ENCODE measurements around the gene RNF208. TPM values are rescaled to one million over a fixed set of nuclear protein-coding genes. Genes with fewer than 3 reads are reported as not detected.

Gene RNF208
- polyA plus RNA-seq, 1 of the 3 experiments (the other 2 are of a cell fraction): 2.7 TPM

- TF ChIP-seq USF1 (IDR thresholded peaks at IDR 0.05; ENCODE audit: borderline replicate concordance, low read depth): no peak
- TF ChIP-seq YY1 (IDR thresholded peaks at IDR 0.05; ENCODE audit: low read depth): no peak
- no peak for TF ChIP-seq JUND (IDR thresholded peaks at IDR 0.05)
- TF ChIP-seq REST (IDR thresholded peaks at IDR 0.05; ENCODE audit: low read depth, low read length): no peak
- TF ChIP-seq EP300 (IDR thresholded peaks at IDR 0.05; ENCODE audit: borderline replicate concordance in 1 of 2, low read depth in 1 of 2, low read length in 1 of 2): no peak
- no peak for TF ChIP-seq NRF1 (IDR thresholded peaks at IDR 0.05; ENCODE audit: low read depth, low read length)
- no peak for TF ChIP-seq MXI1 (IDR thresholded peaks at IDR 0.05; ENCODE audit: low read depth, low read length)
- no peak for TF ChIP-seq GATA2 (CRISPR knock-in tag; IDR thresholded peaks at IDR 0.05)
- TF ChIP-seq RAD21 (IDR thresholded peaks at IDR 0.05; ENCODE audit: low read length): no peak
- TF ChIP-seq RFX5 (IDR thresholded peaks at IDR 0.05; ENCODE audit: low read length): no peak
- no peak for TF ChIP-seq NFIC (IDR thresholded peaks at IDR 0.05; ENCODE audit: borderline replicate concordance)
Measured at GRCh38 chr9:137193771-137194170, 28.3 kb downstream of the RNF208 start (continued).

- no peak for TF ChIP-seq RXRA (IDR thresholded peaks at IDR 0.05; ENCODE audit: borderline replicate concordance, low read depth)
- H3K4me2 ChIP-seq: no peak overlapping the region
- WGBS (ENCODE audit: low lambda C conversion rate): 100% methylated on average over 1 of the region's 2 CpGs
- ChIA-PET POLR2A (interaction anchor here (0.5 to 1.4 kb wide), 3 partner anchors 8 to 70 kb away, joined by 3 to 5 read pairs (median 3); partner anchors contain the start of genes GRIN1 and TPRN), CTCF (interaction anchor here (1.2 to 3.1 kb wide), 4 partner anchors 21 to 44 kb away, joined by 3 to 11 read pairs (median 6); partner anchors contain the start of gene RNF224)
- H3K9me3 ChIP-seq: no peaks in the 10 kb centered on the region
- peaks cover 3 to 21% of the 10 kb centered on the region in 2 experiments for H3K36me3 ChIP-seq (replicated peaks in 1 of 2; ENCODE audit: control insufficient read depth in 1 of 2, insufficient read depth in 2 of 2, low read length in 1 of 2)
- no peak overlapping the region for H3K27ac ChIP-seq (ENCODE audit: low read depth in 2 of 2, low read length in 1 of 2)
- H4K20me1 ChIP-seq (ENCODE audit: insufficient read depth): peaks cover 57% of the 10 kb centered on the region
- H3K9me2 ChIP-seq: no peaks in the 10 kb centered on the region
- no peak overlapping the region for H2AFZ ChIP-seq (ENCODE audit: low read depth)
- no peak overlapping the region for H3K4me3 ChIP-seq (ENCODE audit: low read depth in 2 of 2, low read length in 1 of 2)
- H3K79me2 ChIP-seq (ENCODE audit: insufficient read depth): peaks cover 65% of the 10 kb centered on the region
- H3K4me1 ChIP-seq (ENCODE audit: control insufficient read depth in 1 of 2, insufficient read depth in 2 of 2, low read depth in 1 of 2, low read length in 1 of 2): peaks cover 6 to 17% of the 10 kb centered on the region in 2 experiments; a peak in 3 of 4 replicates
- peaks cover 16% of the 10 kb centered on the region for H3F3A ChIP-seq (replicated peaks; ENCODE audit: insufficient read depth)
- no peak for DNase-seq
- no peaks in the 10 kb centered on the region for H3K27me3 ChIP-seq (ENCODE audit: insufficient read depth)
- H3K9ac ChIP-seq: no peak overlapping the region
Measured at GRCh38 chr9:137192859-137193258, 29.2 kb downstream of the RNF208 start.

All from SK-N-SH (cell line).